GM12891 (cell line): ENCODE data around the gene FRRS1.

ENCODE experiments used
- POLR2A ChIP-seq: IDR thresholded peaks from 2 replicates; pipeline ENCODE4 v1.6.1; 2011; ENCODE audit warnings: low read depth, low read length, control low read depth
- TAF1 ChIP-seq: IDR thresholded peaks from 2 replicates; pipeline ENCODE4 v1.6.1; 2011; ENCODE audit warnings: low read depth, low read length, control low read depth

DNA sequence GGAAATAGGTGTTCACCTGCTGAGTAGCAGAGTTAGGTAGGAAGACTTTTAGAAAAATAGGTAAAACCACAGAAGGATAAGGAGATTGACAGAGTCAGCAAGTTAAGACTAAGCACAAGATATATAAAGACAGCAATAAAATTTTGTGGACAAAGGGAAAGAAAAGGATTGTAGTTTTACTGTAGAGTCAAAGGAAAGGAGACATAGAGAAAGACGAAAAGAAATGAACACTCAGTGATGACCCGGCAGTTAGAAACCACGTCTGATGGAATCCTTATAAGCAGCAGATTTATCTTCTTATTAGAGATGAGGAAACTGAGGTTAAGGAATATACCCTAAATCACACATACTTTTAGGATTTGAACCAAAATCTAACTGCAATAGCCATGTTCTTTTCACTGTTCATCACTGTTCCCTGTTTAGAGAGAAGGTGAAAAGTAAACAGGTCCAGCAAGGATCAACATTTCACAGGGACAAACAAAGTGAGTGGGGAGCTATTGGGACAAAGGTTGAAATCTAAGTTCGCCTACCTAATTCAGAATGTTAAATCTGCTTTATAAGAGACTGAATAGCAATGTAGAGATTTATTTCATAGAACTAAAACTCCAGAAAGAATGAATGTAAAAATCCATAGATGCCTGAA is 6.8 kb downstream of the FRRS1 start:
- TF ChIP-seq TAF1: no peak
- TF ChIP-seq POLR2A: no peak
